ENCODE measurements around the gene SPOCK1. TPM values are rescaled to one million over a fixed set of nuclear protein-coding genes. Genes with fewer than 3 reads are reported as not detected.

The SPOCK1 gene
- total and polyA plus RNA-seq, 2 of the 13 experiments (the other 11 are each of a cell fraction or from before 2014, with no cell fraction given) = 0.18 to 0.29 TPM

GRCh38 chr5:137148159-137148558 is 351.0 kb downstream of the SPOCK1 start:
- intact Hi-C loops (cut with micrococcal nuclease; ENCODE audit: unreplicated experiment) (no loop called here), in situ Hi-C loops (cut with HindIII; ENCODE audit: extremely low pct_ligation_motif_present, low pct_unique_long_range_greater_than_20kb) (no loop called here)
- CTCF ChIA-PET (ENCODE audit: low intra/inter-chr PET ratio, low total read pairs) = no interaction called here

More at GRCh38 chr5:137148159-137148558, 351.0 kb downstream of the SPOCK1 start:
- H3K9me3 ChIP-seq (ENCODE audit: low read length) = no peaks in the 10 kb centered on the region
- no peak overlapping the region for H2AFZ ChIP-seq (ENCODE audit: low read length)
- ATAC-seq (no peak), DNase-seq (ENCODE audit: low spot score) (no peak), FAIRE-seq (no peak)
- POLR2A ChIA-PET = no interaction called here
- TF ChIP-seq TBX3 (IDR thresholded peaks at IDR 0.05; ENCODE audit: borderline replicate concordance) = no peak
- TF ChIP-seq RFXANK (CRISPR knock-in tag; IDR thresholded peaks at IDR 0.05) = no peak
- TF ChIP-seq ZNF350 (CRISPR knock-in tag; IDR thresholded peaks at IDR 0.05; ENCODE audit: borderline replicate concordance, low read depth) = no peak
- TF ChIP-seq BORCS8-MEF2B (CRISPR knock-in tag; IDR thresholded peaks at IDR 0.05) = no peak
- TF ChIP-seq DZIP1 (CRISPR knock-in tag; IDR thresholded peaks at IDR 0.05) = no peak
- TF ChIP-seq ZNF558 (CRISPR knock-in tag; IDR thresholded peaks at IDR 0.05; ENCODE audit: borderline replicate concordance) = no peak
- no peaks in the 10 kb centered on the region for H3K36me3 ChIP-seq (replicated peaks in 1 of 2; ENCODE audit: control insufficient read depth in 1 of 2, insufficient read depth in 2 of 2, low read length in 2 of 2)
- 9% methylated on average over 1 of the region's 1 CpG for WGBS (ENCODE audit: low lambda C conversion rate)
- no peaks in the 10 kb centered on the region for H3K79me2 ChIP-seq (ENCODE audit: insufficient read depth, low read length)
- H3K4me2 ChIP-seq (ENCODE audit: low read depth, low read length) = no peak overlapping the region
- no peak overlapping the region for H3K9ac ChIP-seq (ENCODE audit: insufficient read depth, low read depth, low read length)
- no peak overlapping the region for H3K27ac ChIP-seq (ENCODE audit: extremely low read length, insufficient read depth, low read length)
- BruUV-seq (replicated peaks) = no TSS peak
- H3K4me1 ChIP-seq (ENCODE audit: insufficient read depth, low read length) = no peaks in the 10 kb centered on the region
- H4K20me1 ChIP-seq (ENCODE audit: insufficient read depth, low read length) = no peaks in the 10 kb centered on the region
- no peak overlapping the region for H3K4me3 ChIP-seq (replicated peaks in 1 of 3; ENCODE audit: insufficient read depth in 1 of 3, low read depth in 2 of 3, low read length in 3 of 3)
- H3K27me3 ChIP-seq (ENCODE audit: control insufficient read depth in 1 of 2, insufficient read depth in 2 of 2, low read length in 2 of 2) = no peaks in the 10 kb centered on the region; a peak in 1 of 5 replicates
